ENCODE results near the gene FAM107B.
"Not testable (repeated sequence)": the region's sequence is repeated elsewhere in the genome, so short reads cannot be mapped to it uniquely, and the experiment has no call there.

Gene FAM107B

DNA sequence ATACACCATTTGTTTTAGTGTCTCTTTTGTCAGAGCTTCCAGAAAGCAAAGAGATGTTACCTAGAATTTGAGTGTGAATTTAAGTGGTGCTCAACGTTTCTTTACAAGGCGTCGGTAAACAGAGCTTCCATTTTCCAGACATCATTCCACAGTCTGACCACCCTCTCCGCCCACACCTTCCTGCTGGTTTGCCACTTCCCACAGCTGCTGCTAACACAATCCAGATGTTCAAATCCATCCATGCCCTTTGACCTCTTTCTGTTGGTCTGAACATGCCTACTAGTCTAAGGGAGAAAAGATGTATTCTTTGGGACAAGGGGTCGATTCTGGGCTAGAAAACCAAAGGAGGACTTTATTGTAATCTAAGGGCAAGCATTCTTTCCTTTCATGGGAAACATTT is 86.1 kb downstream of the FAM107B start:
- peak; percentile 37 for DNase-seq

DNA sequence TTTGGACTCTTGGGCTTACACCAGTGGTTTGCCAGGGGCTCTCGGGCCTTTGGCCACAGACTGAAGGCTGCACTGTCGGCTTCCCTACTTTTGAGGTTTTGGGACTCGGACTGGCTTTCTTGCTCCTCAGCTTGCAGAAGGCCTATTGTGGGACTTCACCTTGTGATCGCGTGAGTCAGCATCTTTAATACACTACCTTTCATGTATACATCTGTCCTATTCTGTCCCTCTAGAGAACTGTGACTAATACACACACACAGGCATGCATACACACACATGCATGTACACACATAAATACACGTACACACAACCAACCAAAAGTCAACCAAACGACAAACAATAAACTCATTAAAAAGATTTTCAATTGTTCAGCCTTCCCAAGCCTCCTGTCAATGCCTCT is 86.5 kb downstream of the FAM107B start:
- not testable (repeated sequence) for DNase-seq

DNA sequence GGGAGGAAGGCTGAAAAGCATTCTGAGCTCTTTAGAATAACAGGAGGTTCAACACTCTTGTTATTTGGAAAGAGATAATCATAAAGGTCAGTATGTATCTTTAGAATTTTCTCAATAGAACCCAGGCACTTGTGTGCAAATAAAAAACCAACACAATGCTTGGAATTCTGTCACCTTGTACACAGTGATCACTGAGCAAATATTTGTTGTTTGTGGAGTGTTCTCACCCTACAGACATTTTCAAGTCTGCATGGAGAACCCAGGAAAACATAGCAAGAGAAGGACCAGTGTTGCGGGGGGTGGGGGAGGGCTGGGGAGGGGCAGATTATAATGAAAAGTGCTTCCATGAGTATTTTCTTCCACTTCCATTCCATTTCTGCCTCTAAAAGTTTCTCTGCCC is 87.4 kb downstream of the FAM107B start:
- DNase-seq: no peak

DNA sequence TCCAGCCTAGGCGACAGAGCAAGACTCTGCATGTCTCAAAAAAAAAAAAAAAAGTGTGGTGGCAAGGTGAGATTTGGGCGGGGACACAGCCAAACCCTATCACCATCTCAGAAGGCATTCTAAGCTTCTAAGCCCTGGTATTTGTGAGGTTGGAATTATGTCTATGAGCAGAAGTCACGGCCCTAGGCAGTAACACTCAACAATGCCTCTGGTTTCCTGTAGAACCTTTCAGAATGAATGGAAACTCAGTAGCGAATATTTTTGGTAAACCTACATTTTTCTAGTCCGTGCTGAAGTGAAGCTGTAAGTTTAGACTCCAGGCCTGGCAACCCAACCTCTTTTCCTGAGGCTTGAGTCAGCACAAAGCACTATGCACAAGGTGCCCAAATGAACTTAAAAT is 88.3 kb downstream of the FAM107B start:
- DNase-seq: no peak

DNA sequence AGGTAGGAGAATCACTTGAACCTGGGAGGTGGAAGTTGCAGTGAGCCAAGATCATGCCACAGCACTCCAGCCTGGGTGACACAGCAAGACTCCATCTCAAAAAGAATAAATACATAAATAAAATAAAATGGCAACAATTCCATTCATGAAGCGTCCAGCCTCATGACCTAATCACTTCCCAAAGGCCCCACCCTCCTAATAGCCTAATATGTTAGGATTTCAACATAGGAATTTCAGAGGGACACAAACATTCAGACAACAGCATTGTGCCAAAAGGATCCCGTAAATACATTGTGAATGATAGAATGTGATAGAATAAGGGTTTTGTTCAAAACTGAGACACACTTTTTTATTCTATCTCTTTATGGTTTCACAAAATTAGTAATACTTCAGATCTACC is 90.3 kb downstream of the FAM107B start:
- no peak for DNase-seq

DNA sequence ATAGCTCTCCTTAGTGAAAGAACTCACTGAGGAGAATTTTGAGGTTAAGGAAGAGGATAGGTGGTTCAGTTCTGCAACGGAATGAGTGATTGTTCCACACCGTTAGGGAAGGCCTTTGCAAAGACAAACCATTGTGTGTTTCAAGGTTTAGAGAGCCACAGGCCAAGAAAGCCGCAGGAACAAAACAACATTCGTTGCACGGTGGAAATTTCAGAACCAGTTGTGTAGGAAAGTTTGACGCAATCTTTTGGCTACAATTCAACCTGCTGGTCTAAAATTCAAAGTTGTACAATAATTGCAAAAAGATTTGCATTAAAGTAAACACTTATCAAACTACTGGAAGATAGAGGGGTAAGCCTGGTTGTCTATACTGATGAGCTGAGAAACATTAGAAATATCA is 91.4 kb downstream of the FAM107B start:
- no peak for DNase-seq

DNA sequence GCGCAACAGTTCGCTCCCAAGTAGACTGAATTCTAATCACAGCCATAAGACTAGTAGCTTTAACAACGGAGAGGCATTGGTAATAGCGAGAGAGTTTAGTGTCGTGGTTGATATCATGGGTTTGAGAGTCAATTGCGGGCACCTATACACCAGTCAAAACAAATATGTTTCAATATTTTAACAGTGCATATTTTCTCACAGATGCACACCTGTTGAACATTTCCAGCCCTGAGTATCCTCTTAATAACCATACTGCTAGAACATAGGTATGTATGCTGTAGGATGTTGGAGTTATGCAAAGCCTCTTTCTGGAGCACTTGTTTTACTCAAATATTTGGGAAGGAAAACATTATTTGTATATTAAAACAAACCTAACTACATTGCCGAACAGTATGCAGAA is 92.9 kb downstream of the FAM107B start:
- no peak for DNase-seq

DNA sequence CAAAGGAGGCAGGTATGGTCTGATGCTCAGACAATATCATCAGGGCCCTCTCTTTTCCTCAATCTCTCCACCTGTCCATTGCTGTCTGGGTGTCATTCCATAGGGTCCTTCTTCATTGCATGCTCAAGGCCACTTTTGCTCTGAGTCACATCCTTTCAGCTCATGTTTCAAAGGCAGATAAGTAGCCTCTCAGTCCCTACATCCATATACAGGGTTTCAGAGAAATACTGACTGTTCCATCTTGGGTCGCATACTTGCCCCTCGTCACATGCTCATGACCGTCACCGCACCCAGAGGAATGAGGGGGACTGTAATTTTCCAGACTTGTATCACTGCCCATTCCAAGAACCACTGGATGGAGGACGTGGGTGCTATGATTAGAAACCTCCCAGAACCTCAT is 93.4 kb downstream of the FAM107B start:
- no peak for DNase-seq

DNA sequence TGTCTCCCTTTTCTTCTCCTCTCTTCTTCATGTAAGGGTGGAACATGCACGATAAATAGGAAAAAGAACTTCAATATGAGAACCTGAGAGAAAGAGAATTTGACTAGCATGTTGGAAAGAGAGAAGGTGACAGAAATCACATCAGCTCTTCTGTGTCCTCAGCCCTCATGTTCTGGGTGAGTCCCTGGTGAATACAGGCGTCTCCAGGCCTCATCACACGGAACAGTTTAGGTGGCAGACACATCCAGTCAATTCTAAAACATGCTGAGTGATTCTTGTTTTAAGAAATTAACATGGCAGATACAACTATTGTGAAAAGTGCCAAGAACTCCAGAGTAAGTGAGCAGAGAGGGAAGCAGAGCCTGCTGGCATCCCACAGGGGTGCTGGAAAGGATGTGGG is 96.1 kb downstream of the FAM107B start:
- no peak for DNase-seq

DNA sequence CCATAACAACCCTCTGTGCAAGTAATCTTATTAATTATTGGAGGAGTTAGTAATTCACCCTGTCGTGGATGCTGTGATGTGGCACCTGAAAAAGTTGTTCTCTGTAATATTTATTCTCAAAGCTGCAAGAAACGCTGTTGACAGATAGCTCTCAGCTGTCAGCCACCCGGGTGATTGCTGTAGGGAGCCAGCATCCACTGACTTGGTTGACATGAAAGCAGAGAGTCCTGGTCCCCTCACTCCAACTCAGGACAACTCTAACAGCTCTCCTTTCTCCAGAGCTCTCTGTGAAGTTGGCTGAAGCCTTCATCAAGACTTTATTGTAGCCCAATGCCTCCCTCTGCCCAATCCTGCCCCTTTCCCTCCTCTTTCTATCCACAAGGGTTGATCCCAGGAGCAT is 98.0 kb downstream of the FAM107B start:
- no peak for DNase-seq

DNA sequence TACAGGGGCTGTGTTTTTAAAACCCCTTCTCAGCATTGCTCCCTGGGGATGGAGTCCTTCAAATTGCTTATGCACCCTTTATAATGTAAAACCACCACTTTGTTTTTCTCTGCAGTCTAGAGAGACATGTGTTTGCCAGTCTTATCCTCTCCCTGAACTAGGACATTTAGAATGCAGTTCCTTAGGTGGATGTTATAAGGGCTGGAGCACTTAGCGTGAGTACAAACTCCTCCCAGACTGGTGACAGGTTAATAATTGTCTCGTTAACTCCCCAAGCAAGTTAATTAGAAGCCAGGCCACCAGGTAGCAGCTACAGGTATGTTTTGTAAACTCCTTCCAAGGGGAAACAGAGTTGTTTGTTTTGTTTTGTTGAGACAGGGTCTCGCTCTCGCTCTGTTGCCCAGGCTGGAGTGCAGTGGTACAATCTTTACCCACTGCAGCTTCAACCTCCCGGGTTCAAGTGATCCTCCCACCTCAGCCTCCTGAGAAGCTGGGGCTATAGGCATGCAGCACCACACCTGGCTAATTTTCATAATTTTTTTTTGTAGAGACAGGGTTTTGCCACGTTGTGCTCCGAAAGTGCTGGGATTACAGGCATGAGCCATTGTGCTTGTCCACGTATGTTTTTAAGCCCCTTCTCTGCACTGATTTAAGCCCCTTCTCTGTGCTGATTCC is 100.2 kb downstream of the FAM107B start:
- DNase-seq: no peak

DNA sequence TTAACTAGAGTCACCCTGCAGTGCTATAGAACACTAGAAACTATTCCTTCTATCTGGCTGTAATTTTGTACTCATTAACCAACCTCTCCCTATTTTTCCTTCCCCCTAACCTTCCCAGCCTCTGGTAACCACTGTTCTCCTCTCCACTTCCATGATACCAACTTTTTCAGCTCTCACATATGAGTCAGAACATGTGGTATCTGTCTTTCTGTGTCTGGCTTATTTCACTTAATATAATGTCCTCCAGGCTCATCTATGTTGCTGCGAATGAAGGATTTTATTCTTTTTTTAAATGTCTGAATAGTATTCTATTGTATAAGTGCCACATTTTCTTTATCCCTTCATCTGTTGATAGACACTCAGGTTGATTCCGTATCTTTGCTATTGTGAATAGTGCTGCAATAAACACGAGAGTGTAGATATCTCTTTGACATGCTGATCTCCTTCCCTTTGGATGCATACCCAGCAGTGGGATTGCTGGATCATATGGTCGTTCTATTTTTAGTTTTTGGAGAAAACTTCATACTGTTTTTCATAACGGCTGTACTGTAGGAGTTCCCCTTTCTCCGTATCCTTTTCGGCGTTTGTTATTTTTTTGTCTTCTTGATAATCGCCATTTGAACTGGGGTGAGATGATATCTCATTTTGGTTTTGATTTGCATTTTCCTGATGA is 101.4 kb downstream of the FAM107B start:
- peak; percentile 14 for DNase-seq

DNA sequence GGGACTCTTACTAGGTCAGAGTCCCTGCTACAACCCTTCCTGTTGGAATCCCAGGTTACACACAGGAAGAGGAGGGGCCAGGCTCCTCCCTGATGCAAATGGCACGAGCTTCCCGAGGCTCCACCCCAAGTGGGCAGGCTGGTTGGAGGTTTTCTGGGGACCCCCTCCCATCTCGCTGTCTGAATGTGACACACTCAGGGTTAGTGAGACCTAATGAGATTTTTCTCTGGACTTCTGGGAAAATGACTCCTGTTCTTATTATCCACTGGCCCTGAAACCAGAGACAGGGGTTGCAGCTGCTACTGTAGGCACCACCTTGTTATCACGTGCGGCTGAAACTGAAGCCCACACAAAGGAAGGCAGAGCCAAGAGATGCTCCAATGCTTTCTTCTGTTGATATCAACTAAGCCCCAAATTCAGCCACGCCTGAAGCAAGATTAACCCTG is 103.3 kb downstream of the FAM107B start:
- no peak for DNase-seq

DNA sequence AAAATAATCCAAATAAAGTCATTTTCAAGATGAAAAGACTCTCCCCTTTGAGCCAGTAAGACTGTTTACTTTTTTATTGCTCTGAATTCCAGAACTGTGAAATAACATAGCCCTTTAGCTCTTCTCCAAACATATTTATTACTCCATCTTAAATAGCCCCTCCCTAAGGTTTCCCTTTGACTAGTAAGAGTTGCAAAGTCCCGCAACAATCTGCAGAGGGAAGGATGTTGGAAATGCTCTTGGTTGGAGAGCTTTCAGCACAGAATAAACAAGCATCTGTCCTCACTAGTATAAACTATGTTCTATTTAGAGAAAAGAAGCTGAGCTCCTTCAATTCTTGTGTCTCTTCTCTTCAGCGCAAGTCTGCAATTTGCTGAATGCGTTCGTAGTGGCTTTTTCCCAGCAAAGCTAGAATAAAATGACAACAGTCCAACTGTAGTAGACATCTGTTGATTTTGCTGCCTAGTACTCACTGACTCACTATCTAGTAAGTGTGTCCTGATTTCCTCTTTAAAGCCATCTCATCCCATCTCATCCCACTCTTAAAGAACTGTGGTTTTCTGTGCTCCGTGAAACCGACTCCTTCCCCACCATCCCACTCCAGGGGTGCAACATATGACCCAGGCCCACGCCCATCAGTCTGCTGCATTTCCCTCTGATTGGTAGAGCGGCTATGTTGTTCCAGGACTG is 104.0 kb downstream of the FAM107B start:
- peak; percentile 16 for DNase-seq

DNA sequence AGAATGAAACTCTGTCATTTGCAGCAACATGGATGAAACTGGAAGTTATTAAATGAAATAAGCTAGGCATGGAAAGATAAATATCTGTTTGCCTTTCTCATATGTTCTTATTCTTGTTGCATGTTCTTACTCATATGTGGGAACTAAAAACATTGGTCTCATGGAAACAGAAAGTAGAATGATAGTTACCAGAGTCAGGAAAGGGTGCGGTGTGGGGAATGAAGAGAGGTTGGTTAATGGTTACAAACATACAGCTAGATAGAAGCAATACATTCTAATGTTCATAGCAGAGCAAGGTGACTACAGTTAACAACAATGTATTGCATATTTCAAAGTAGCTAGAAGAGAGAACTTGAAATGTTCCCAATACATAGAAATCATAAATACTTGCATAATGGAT is 105.1 kb downstream of the FAM107B start:
- peak; percentile 6 for DNase-seq

DNA sequence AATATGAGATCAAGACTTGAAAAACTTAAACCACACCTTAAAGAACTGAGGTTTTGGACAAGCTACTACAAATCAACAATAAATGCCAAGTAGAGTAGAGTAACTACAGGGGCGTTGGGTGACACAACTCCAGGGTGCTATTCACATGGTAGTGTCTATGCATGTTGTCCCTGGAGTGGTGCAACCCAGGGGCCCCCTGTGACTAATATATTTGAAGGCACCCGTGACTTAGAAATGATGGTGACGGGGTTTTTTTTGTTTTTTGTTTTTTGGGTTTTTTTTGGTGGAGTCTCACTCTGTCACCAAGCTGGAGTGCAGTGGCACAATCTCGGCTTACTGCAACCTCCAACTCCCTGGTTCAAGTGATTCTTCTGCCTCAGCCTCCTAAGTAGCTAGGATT is 106.9 kb downstream of the FAM107B start:
- peak; percentile 46 for DNase-seq

DNA sequence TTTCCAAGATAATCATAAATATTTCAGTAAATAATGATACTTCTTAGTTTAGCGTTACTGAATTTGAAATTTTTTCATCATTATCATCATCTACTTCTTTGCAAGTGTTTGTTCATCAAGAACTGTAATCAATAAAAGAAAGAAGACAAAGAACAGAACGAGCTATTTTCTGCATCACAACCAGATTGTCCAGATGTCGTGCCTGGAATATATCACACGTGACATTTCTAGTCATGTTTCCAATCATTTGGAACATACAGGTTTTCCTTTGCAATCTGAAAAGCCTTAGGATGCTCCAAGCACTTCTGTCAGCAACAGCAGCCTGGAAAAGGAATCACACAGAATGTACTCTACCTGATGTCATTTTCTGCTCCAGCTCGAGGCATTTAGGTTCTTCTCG is 107.4 kb downstream of the FAM107B start:
- DNase-seq: no peak

DNA sequence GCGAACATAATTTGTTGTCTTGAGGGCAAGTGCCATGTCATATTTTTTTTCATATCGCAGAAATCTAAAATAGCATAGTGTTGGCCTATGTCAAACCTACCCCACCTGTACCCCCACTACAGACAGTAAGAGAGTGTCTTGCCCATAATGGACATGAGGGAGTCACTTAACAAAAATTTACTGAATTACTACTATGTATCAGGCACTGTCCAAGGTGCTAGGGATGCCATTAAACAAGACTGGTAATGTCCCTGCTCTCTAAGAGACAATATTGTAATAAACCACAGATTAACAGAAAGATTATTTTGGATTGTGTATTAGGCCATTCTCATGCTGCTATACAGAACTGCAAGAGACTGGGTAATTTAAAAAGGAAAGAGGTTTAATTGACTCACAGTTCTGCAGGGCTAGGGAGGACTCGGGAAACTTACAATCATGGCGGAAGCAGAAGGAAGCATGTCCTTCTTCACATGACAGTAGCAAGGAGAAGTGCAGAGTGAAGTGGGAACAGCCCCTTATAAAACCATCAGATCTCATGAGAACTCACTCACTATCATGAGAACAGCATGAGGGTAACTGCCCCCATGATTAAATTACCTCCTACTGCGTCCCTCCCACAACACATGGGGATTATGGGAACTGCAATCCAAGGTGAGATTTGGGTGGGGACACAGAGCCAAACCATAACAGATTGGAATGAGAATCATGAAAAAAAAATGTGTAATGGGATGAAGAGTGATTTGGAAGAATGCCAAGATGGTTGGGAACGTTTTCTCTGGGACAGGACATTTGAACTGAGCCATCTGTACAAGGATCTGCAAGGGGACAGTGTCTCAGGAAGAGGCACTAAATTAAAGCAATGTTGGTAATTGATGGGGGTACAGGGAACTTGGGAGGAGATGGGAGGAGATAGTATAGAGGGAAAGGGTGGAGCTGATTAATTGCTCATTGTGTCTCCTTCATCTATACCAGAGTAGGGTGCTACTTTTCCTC is 108.5 kb downstream of the FAM107B start:
- DNase-seq: no peak

DNA sequence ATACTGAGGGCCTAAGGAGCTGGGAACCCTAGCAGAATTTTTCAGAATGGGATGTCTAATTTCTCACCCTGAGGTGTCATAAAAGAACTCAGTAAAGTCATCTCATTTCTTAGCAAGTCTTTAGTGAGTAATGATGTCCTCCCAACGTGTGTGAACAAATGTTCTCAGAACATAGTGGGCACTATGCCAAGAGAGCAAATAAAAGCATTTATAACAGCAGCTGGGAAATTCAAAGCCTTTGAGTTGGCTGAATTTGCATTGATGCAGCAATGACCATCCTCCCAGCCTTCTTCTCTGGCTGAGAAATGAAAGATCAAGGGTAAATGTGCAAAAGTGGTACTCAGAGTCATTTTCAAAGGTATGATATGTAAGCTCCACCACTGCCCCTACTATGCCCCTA is 109.4 kb downstream of the FAM107B start:
- no peak for DNase-seq

DNA sequence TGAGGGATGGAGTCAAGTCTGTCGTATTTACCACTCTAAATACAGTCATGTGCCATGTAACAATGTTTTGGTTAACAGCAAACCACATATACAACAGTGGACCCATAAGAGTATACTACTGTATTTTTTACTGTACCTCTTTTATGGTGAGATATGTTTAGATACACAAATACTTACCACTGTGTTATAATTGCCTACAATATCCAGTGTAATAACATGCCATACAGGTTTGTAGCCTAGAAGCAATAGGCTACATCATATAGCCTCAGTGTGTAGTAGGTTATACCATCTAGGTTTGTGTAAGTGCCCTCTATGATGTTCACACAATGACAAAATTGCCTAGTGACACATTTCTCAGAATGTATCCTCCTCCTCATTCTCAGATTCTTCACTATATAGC is 110.4 kb downstream of the FAM107B start:
- no peak for DNase-seq

DNA sequence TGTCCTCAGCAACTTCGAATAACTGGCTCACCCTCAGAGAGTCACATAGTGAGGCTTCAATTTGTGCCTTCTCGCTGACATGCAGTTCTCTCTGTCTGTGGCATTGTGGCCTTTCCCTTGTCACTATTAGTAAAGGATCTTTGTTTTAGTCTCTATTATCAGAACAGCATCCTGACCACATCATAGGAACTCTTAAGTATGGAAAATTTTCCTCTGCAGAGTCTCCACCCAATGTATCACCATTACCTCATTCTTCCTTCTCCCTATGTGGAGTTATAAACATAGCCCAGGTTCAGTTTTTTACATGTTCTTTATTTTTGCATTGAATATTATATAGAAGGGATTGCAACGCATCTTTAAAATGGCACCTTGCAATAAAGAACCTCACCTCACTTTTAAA is 112.9 kb downstream of the FAM107B start:
- no peak for DNase-seq

DNA sequence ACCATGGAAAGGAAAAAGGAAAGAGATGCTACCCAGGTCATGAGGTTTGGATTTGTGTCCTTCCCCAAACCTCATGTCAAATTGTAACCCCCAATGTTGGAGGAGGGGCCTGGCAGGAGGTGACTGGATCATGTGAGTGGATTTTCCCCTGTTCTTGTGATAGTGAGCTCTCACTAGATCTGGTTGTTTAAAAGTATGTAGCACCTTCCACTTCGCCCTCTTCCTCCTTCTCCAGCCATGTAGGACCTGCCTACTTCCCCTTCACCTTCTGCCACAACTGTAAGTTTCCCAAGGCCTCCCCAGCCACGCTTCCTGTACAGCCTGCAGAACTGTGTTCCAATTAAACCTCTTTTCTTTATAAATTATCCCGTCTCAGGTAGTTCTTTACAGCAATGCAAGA is 113.9 kb downstream of the FAM107B start:
- peak; percentile 39 for DNase-seq

DNA sequence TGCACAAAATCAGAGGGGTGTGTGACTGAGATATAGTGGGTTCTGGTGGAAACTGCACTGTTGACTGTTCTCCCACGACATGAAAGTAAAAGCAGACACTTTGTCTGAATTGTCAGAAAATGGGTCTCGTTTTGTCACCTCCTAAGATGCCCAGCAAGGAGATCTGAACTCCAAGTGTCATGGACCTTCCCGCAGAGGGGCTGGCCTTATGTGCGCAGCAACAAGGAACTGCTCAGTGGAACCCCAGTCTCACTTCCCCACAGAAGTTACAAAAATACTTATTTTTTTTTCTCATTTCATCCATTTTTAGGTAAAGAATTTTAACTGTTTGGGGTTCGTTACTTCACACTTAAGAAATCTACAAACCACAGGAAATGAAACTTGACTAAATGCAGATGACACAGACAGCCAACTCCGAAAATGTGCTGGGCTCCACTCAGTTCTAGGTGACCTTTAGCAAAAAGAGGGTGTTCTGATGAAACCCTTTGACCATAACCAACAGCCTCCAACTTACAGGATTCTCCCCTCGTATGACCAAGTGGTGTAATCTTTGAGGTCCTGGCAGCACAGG is 115.0 kb downstream of the FAM107B start:
- peak; percentile 93 for DNase-seq
